ENCODE data around the gene AGBL3. TPM values are rescaled to one million over a fixed set of nuclear protein-coding genes. Genes with fewer than 3 reads are reported as not detected.

Gene AGBL3
- total and polyA plus RNA-seq, 8 donors, result 2.7 to 15.3 (median 11.3) TPM

DNA sequence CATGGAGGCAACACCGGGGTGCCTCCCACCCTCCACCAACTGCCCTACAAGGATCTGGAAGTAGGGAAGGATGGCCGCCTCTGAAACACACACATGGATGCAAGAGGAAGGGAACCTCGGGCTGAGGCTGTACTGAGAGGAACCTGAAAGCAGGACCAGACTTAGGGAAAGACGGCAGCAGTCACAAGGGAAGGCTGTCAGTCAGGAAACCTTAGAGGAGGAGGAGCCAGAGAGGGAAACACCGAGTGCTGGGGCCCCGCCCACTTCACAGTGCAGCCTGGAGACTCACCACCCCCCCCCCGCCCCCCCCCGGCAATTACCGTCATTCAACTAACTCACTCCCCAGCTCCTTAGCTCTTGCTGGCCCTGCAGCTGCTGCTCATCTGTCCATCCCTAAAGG is 181.7 kb downstream of the AGBL3 start:
- Histone ChIP-seq H3K36me3 (peaks cover 0 to 55% of the 10 kb centered on the region in 2 donors), H3K9me3 (no peaks in the 10 kb centered on the region), H3K27me3 (no peaks in the 10 kb centered on the region), H3K27ac (peak overlapping the region; percentile 65 to 100), H3K4me3 (peak overlapping the region in 1 of 2 donors; percentile 24), H3K4me1 (peaks cover 8 to 74% of the 10 kb centered on the region in 2 donors)
- intact Hi-C loops (cut with DNase I), result loop anchor here in 1 of 2 donors (10.0 kb wide), 1 partner anchor 173 kb away; no protein-coding TSS in a partner anchor
- TF ChIP-seq, protein P1, sequence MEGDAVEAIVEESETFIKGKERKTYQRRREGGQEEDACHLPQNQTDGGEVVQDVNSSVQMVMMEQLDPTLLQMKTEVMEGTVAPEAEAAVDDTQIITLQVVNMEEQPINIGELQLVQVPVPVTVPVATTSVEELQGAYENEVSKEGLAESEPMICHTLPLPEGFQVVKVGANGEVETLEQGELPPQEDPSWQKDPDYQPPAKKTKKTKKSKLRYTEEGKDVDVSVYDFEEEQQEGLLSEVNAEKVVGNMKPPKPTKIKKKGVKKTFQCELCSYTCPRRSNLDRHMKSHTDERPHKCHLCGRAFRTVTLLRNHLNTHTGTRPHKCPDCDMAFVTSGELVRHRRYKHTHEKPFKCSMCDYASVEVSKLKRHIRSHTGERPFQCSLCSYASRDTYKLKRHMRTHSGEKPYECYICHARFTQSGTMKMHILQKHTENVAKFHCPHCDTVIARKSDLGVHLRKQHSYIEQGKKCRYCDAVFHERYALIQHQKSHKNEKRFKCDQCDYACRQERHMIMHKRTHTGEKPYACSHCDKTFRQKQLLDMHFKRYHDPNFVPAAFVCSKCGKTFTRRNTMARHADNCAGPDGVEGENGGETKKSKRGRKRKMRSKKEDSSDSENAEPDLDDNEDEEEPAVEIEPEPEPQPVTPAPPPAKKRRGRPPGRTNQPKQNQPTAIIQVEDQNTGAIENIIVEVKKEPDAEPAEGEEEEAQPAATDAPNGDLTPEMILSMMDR (IDR thresholded peaks at IDR 0.05), result no peak
- no peak for ATAC-seq
- peak in 2 of 4 donors; percentile 72 to 84 for DNase-seq

DNA sequence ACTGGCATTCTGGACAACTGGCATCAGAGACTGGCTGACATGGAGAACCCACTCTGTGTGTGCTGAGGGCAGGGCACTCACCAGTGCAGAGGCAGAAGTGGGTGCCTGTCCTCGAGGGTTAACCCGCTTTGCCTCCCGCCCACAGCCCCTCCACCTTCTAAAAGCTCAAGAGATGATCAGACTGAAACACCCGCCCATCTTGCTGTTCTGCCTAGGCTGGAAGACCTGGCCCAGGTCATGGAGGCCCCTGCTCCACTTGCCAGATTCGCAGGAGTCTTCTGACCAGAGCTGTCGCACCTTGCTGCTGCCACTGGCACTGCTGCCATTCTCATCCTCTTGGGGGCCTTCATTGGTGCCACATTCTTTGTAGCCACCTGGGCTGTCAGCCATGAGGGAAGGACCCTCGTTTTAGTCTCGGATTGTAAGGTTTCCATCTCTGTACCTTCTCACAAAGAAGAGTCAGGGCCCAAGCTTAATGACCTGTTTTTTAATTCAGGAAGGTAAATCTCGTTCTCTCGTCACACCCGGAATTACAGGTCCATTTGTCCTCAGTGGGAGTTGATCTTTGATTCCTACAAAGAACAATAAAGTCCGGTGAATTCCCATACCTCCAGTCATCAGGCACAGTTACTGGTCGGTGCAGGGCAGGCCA is 182.3 kb downstream of the AGBL3 start:
- DNase-seq, result no peak
- Histone ChIP-seq H3K36me3 (peaks cover 0 to 49% of the 10 kb centered on the region in 2 donors), H3K9me3 (no peaks in the 10 kb centered on the region), H3K27ac (peak overlapping the region in 1 of 2 donors; percentile 100), H3K27me3 (no peaks in the 10 kb centered on the region), H3K4me3 (peak overlapping the region in 1 of 2 donors; percentile 85), H3K4me1 (peaks cover 8 to 72% of the 10 kb centered on the region in 2 donors)
- intact Hi-C loops (cut with DNase I), result loop anchor here in 1 of 2 donors (10.0 kb wide), 1 partner anchor 174 kb away; no protein-coding TSS in a partner anchor
- no peak for ATAC-seq
- TF ChIP-seq, protein P1 (IDR thresholded peaks at IDR 0.05), result no peak

DNA sequence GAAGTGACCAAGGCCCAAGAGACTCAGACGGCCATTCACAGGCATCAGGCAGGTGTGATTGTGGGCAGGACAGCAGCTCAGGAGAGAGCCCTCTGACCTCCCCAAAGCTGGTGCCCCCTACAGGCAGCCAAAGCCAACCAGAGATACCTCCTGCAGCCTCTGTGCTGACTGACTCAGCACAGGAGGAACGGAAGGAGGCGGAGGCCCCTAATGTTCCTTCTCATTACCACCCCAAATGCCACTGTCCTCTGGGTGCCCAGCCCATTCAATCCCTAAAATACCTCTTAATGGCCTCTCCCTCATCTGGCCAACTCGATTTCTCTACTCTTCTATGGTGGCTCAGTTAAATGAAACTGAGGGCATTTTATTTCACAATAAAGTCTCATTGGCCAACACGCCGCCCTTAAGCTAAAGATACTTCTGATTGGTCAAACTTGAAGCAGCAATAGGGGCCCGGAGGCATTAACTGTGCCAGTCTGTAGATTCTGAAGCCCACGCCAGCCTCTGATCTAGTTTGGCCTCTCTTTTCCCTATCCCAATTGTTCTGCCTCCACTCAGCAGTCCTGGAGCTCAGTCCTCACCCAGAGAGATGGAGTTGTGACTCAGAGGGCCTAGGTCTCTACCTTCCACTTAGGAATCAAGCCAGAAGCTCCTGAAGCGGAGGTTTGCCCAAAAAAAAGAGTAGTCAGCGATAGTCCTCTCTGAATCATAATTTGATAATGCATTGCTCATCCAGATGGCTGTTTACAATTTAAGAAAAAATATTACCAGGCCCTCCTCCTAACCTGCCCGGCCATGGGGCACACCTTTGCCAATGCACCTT is 183.0 kb downstream of the AGBL3 start:
- Histone ChIP-seq H3K4me1 (peaks cover 8 to 65% of the 10 kb centered on the region in 2 donors), H3K27ac (peak overlapping the region; percentile 92 to 100), H3K9me3 (no peaks in the 10 kb centered on the region), H3K27me3 (no peaks in the 10 kb centered on the region), H3K4me3 (peak overlapping the region; percentile 57 to 85), H3K36me3 (peaks cover 0 to 42% of the 10 kb centered on the region in 2 donors)
- ATAC-seq (no peak), DNase-seq (peak in 1 of 4 donors; percentile 73)
- TF ChIP-seq, protein P1 (IDR thresholded peaks at IDR 0.05), result peak; percentile 10 to 37
- intact Hi-C loops (cut with DNase I), result loop anchor here in 1 of 2 donors (10.0 kb wide), 1 partner anchor 175 kb away; no protein-coding TSS in a partner anchor

DNA sequence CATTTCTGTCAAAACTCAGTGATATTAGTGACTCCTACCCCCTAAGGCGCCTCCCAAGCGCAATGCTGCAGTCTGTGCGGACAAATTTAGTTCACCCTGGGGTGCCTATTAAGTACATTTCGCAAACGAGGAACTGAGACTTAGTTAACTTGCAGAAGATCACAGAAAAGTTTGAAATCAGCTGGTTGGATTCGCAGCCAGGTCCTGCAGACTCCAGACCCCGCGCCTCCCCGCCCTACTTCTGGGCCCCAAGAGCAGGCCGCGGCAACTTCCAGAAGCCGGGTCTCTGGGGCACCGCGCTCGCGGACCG is 183.6 kb downstream of the AGBL3 start:
- no peak for DNase-seq
- peak overlapping the region; percentile 57 to 85 for H3K4me3 ChIP-seq
- peak overlapping the region; percentile 92 to 100 for H3K27ac ChIP-seq
- H3K9me3 ChIP-seq, result no peaks in the 10 kb centered on the region
- TF ChIP-seq, protein P1 (IDR thresholded peaks at IDR 0.05), result no peak
- intact Hi-C loops (cut with DNase I), result loop anchor here in 1 of 2 donors (10.0 kb wide), 1 partner anchor 175 kb away; no protein-coding TSS in a partner anchor
- no peak for ATAC-seq
- peaks cover 0 to 36% of the 10 kb centered on the region in 2 donors for H3K36me3 ChIP-seq
- no peaks in the 10 kb centered on the region for H3K27me3 ChIP-seq
- peaks cover 8 to 59% of the 10 kb centered on the region in 2 donors for H3K4me1 ChIP-seq
